Right renal cortex interstitium (tissue), 3 donors: ENCODE data around the gene RGS12. TPM values are rescaled to one million over a fixed set of nuclear protein-coding genes. Genes with fewer than 3 reads are reported as not detected.

Source experiments
- polyA plus RNA-seq, 3 donors: library from polyadenylated mRNA; unstranded; fragments of 120-200 nt; gene quantifications; one replicate each; pipeline ENCODE4 v1.2.1, GENCODE V29; 2013; ENCODE audit not compliant: insufficient read length in 3 of 3

RGS12 gene
- polyA plus RNA-seq, 3 donors: 33.3 to 36.2 (median 34.5) TPM

Other genes with a start within 250 kb of the RGS12 start
- not detected for gene HTT-AS, start 218.5 kb upstream of the RGS12 start, polyA plus RNA-seq
- gene HTT, start 218.3 kb upstream of the RGS12 start, polyA plus RNA-seq: 10 to 100 TPM; 28.8 to 37.8 (median 32.7) TPM
- gene MSANTD1, start 43.9 kb upstream of the RGS12 start, polyA plus RNA-seq: under 1 TPM; 0.29 to 0.42 (median 0.35) TPM
- gene HGFAC, start 148.9 kb downstream of the RGS12 start, polyA plus RNA-seq: 1 to 10 TPM in 1 of 3 donors, under 1 TPM in 2; 0.71 to 1.3 (median 0.85) TPM
- gene DOK7, start 170.3 kb downstream of the RGS12 start, polyA plus RNA-seq: 1 to 10 TPM; 1.2 to 2.3 (median 1.6) TPM
- gene LRPAP1, start 239.4 kb downstream of the RGS12 start, polyA plus RNA-seq: 100 to 1,000 TPM; 197 to 274 (median 198) TPM